ENCODE measurements around the gene TNPO1.

The TNPO1 gene

DNA sequence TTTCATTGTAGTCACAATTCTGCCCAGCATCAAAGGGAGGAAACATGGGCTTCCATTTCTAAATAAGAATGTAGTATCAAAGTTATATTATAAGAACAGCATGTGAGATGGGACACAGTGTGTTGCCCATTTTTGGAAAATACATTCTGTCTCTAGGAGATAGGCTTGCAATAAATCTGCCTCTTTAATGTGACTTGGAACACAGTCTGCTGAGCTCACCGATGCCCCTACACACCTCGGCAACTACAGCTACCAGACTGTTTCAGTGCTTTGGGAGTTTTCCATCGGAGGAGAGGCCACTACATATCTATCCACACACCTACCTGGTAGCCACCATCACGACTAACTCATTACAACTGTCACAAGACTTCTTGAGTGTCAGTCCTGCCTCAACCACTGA, 120.4 kb downstream of the TNPO1 start:
- DNase-seq = no peak

- DNase-seq = no peak
These were observed 121.1 kb downstream of the TNPO1 start for GRCh38 chr5:72937517-72938061.

DNA sequence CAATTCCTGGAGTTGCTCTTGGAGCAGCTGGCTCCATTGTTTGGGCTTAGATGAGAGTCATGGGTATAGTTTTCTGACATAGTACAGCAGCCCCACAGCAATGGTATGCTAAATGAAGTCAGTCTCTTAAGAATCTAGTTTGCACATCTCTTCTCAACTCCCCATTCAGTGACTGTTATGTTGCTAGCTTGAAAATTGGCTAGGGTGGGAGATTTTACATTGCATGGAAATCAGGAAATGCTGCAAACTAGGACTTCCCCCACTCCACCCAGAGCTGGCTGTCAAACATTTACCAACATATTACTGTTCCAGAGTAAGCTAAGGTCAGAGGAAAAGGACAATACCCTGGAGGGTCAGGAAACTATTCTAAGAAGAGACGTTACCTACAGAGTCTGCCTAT, 121.7 kb downstream of the TNPO1 start:
- DNase-seq = no peak

- no peak for DNase-seq
These were observed 123.6 kb downstream of the TNPO1 start for GRCh38 chr5:72940082-72940481.

GRCh38 chr5:72943307-72943706, 126.8 kb downstream of the TNPO1 start:
- DNase-seq = no peak

- DNase-seq = no peak
These were observed 131.0 kb downstream of the TNPO1 start for GRCh38 chr5:72947498-72947897.

- no peak for DNase-seq
These were observed 133.0 kb downstream of the TNPO1 start for GRCh38 chr5:72949481-72949880.

DNA sequence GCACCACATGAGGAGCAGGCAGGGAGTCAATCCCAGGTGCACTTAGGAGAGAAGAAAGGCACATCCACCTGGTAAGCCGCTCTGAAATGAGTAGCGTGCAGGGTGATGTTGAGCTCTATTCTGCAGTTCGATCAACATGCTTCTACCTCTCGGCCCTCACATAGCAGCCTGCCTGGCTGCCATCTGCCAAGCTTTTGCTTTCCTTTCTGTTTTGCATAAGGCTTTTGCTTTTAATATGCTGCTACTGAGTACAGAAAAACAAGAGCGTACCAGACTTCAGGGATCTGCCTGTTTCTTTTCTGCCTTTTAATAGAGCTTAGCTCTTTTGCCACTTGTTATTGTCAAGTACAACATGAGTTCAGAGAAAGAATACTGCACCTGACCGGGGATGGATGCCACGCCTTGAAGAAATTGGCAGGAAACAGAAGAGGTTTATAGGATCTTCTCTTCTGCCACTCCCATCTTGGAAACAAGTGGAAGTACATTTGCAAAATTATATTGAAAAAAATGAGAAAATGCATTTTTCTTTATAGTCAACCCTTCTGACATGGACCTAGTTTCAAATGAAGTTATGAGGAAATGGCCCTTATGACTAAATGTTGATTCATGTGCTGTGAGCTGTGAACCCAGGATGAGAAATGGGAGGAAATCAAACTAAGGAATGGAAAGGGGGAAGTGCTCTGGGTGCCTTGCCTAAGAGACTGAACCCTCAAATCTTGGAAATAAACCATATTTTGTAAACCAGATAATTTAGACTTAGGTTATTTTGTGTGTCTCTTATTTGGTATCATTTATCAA, 135.4 kb downstream of the TNPO1 start:
- no peak for DNase-seq

- DNase-seq = no peak
These were observed 137.9 kb downstream of the TNPO1 start for GRCh38 chr5:72954389-72954788.

- no peak for DNase-seq
These were observed 138.8 kb downstream of the TNPO1 start for GRCh38 chr5:72955143-72955767.

GRCh38 chr5:72955768-72956323, 139.4 kb downstream of the TNPO1 start, which contains the start of gene FCHO2:
FCHO2 (plus strand) TSS chr5:72956041; CDS start chr5:72956097, 56 bp downstream.
- DNase-seq = peak; percentile 97

DNA sequence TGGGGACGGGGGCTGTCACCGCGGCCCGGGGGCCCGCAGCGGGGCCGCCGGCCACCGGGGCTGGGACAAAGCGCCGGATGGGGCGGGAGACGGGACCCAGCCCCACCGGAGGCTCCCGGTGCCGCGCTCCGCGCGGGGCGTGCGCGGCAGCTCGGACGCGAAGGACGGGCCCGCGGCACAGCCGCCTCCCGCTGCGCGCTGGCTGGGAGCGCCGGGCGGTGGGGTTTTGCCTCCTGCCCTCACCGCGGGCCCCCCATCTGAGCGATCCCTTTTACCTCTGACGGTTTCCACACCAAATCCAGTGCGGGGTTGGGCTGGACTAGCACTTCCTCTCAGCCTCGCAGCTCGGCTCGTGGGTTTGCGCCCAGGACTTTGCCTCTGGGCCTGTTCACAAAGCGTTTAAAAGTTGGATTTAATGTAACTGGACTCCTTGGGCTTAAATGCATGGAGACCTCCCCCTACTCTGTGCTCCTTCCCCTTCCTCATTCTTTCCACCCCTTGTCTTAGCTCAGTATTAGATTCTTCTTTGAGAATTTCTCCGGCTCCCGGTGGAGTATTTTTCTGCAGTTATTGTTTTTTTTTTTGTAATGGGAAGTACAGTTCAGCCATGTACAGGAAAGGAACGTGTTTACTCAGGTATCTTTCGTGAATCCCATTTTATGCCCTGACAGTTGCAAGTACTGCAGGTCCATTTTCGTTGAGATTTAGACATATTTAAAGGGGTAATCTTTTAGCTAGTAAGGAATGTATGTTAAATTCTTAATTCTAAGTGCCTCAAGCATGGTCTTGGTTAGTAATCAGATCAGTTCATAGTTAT, 140.1 kb downstream of the TNPO1 start:
- peak in 1 of 2 donors; percentile 7 for DNase-seq

DNA sequence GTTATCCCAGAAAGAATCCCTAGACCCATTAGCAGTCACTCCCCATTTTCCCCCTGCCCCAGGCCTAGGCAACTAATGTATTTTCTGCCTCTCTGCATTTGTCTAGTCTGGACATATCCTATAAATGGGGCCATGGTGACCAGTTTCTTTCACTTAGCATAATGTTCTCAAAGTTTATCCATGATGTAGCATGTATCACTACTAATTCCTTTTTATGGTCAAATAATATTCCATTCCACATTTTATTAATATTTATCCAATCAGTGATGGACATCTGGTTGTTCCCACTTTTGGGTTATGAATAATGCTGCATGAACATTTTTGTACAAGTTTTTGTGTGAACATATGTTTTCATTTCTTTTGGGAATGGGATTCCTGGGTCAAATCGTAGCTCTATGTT, 140.9 kb downstream of the TNPO1 start:
- no peak for DNase-seq

DNA sequence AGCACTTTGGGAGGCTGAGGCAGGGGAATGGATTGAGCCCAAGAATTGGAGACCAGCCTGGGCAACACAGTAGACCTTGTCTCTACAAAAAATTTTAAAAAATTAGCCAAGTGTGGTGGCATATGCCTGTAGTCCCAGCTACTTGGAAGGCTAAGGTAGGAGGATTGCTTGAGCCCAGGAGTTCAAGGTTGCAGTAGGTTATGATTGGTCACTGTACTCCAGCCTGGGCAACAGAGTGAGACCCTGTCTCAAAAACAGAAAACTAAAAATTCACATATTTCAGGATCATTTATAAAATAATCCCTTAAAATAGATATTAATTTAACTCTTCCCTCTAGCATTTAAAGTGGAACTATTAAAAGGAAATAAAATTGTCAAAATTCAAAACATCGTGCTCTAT, 142.8 kb downstream of the TNPO1 start:
- DNase-seq = no peak
